Measurements from ENCODE around the gene BZW1.

Gene BZW1

GRCh38 chr2:200774920-200775319 lies 36.8 kb upstream of the BZW1 start:
- no peak for TF ChIP-seq CTCF (IDR thresholded peaks at IDR 0.05; ENCODE audit: poor library complexity, severe bottlenecking)
- H3K4me3 ChIP-seq (ENCODE audit: severe bottlenecking), result no peak overlapping the region
- no peaks in the 10 kb centered on the region for H3K36me3 ChIP-seq (ENCODE audit: low read depth)
- no peak overlapping the region for H3K27ac ChIP-seq (ENCODE audit: poor library complexity, severe bottlenecking)
- DNase-seq (ENCODE audit: low spot score) (no peak), ATAC-seq (ENCODE audit: low read depth) (no peak)
- peaks cover 6% of the 10 kb centered on the region for H3K9me3 ChIP-seq (ENCODE audit: severe bottlenecking)
- no peaks in the 10 kb centered on the region for H3K27me3 ChIP-seq (ENCODE audit: insufficient read depth, poor library complexity, severe bottlenecking)
- H3K4me1 ChIP-seq (ENCODE audit: insufficient read depth, poor library complexity, severe bottlenecking), result peaks cover 17% of the 10 kb centered on the region

DNA sequence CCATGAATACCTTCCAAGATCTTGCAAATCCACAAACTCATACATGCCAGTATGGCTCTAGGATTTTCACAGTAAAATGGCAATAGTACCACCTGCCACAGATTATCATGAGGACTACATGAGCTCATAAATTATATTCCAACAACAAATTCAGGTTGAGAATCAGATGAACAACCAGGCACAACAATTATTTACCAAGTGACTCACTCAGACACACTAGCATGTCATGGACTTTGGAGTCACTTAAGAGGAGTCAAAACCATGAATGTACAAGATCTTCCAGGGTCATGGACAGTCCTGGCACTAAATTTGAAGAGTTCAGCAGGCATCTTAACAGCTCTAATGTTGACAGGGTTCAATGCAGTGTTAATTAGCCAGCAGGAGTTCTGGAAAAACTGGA lies 34.4 kb upstream of the BZW1 start:
- 0 out of 3 replicates have a peak, but pooled peaks have one; percentile 21 for ATAC-seq (ENCODE audit: low read depth)

GRCh38 chr2:200778038-200778437 lies 33.7 kb upstream of the BZW1 start:
- DNase-seq (ENCODE audit: low spot score), result no peak
- no peak for TF ChIP-seq CTCF (IDR thresholded peaks at IDR 0.05; ENCODE audit: poor library complexity, severe bottlenecking)
- no peak overlapping the region for H3K4me3 ChIP-seq (ENCODE audit: severe bottlenecking)
- H3K4me1 ChIP-seq (ENCODE audit: insufficient read depth, poor library complexity, severe bottlenecking), result peaks cover 34% of the 10 kb centered on the region
- no peaks in the 10 kb centered on the region for H3K27me3 ChIP-seq (ENCODE audit: insufficient read depth, poor library complexity, severe bottlenecking)
- H3K9me3 ChIP-seq (ENCODE audit: severe bottlenecking), result peaks cover 5% of the 10 kb centered on the region
- H3K36me3 ChIP-seq (ENCODE audit: low read depth), result no peaks in the 10 kb centered on the region
- peak overlapping the region; percentile 6 for H3K27ac ChIP-seq (ENCODE audit: poor library complexity, severe bottlenecking)
- ATAC-seq (ENCODE audit: low read depth), result no peak

More for the DNA sequence above, 34.4 kb upstream of the BZW1 start:
- no peak for TF ChIP-seq CTCF (IDR thresholded peaks at IDR 0.05; ENCODE audit: poor library complexity, severe bottlenecking)
- Histone ChIP-seq H3K27me3 (ENCODE audit: insufficient read depth, poor library complexity, severe bottlenecking) (no peaks in the 10 kb centered on the region), H3K9me3 (ENCODE audit: severe bottlenecking) (peaks cover 6% of the 10 kb centered on the region), H3K4me3 (ENCODE audit: severe bottlenecking) (no peak overlapping the region), H3K36me3 (ENCODE audit: low read depth) (no peaks in the 10 kb centered on the region), H3K27ac (ENCODE audit: poor library complexity, severe bottlenecking) (peak overlapping the region; percentile 6), H3K4me1 (ENCODE audit: insufficient read depth, poor library complexity, severe bottlenecking) (peaks cover 28% of the 10 kb centered on the region)
- DNase-seq (ENCODE audit: low spot score), result no peak

GRCh38 chr2:200779214-200779613 lies 32.5 kb upstream of the BZW1 start:
- Histone ChIP-seq H3K27ac (ENCODE audit: poor library complexity, severe bottlenecking) (no peak overlapping the region), H3K4me1 (ENCODE audit: insufficient read depth, poor library complexity, severe bottlenecking) (peaks cover 34% of the 10 kb centered on the region), H3K4me3 (ENCODE audit: severe bottlenecking) (no peak overlapping the region), H3K27me3 (ENCODE audit: insufficient read depth, poor library complexity, severe bottlenecking) (no peaks in the 10 kb centered on the region), H3K36me3 (ENCODE audit: low read depth) (no peaks in the 10 kb centered on the region), H3K9me3 (ENCODE audit: severe bottlenecking) (no peaks in the 10 kb centered on the region)
- TF ChIP-seq CTCF (IDR thresholded peaks at IDR 0.05; ENCODE audit: poor library complexity, severe bottlenecking), result no peak
- DNase-seq (ENCODE audit: low spot score) (no peak), ATAC-seq (ENCODE audit: low read depth) (no peak)

GRCh38 chr2:200781616-200782015 lies 30.1 kb upstream of the BZW1 start:
- TF ChIP-seq CTCF (IDR thresholded peaks at IDR 0.05; ENCODE audit: poor library complexity, severe bottlenecking), result no peak
- Histone ChIP-seq H3K4me1 (ENCODE audit: insufficient read depth, poor library complexity, severe bottlenecking) (peaks cover 45% of the 10 kb centered on the region), H3K27ac (ENCODE audit: poor library complexity, severe bottlenecking) (peak overlapping the region; percentile 76), H3K4me3 (ENCODE audit: severe bottlenecking) (no peak overlapping the region), H3K9me3 (ENCODE audit: severe bottlenecking) (no peaks in the 10 kb centered on the region), H3K36me3 (ENCODE audit: low read depth) (no peaks in the 10 kb centered on the region), H3K27me3 (ENCODE audit: insufficient read depth, poor library complexity, severe bottlenecking) (no peaks in the 10 kb centered on the region)
- ATAC-seq (ENCODE audit: low read depth) (peak; percentile 76), DNase-seq (ENCODE audit: low spot score) (no peak)

Data from RWPE2 (cell line).